Mesodermal cell (in vitro differentiated cells): ENCODE measurements around the gene PPP1R12C. TPM values are rescaled to one million over a fixed set of nuclear protein-coding genes. Genes with fewer than 3 reads are reported as not detected.
A peak's percentile ranks its signal among the peaks of the same experiment; 100 is the strongest.

Experiments used
- H3K27ac ChIP-seq: 2 replicates; pipeline ENCODE4 v1.7.0; 2013; ENCODE audit warnings: mild to moderate bottlenecking, low read depth, low read length, moderate library complexity; ENCODE audit not compliant: severe bottlenecking
- H3K36me3 ChIP-seq: 2 replicates; pipeline ENCODE4 v1.7.1; 2013; ENCODE audit warnings: mild to moderate bottlenecking, low read length, moderate library complexity; ENCODE audit not compliant: control insufficient read depth, insufficient read depth
- H3K4me1 ChIP-seq: one replicate; pipeline ENCODE4 v1.7.1; 2013; ENCODE audit warnings: mild to moderate bottlenecking, low read length; ENCODE audit not compliant: insufficient read depth, control insufficient read depth, poor library complexity, severe bottlenecking
- H3K4me3 ChIP-seq: 2 replicates; pipeline ENCODE4 v1.7.0; 2013; ENCODE audit warnings: low read length, control low read depth, mild to moderate bottlenecking; ENCODE audit not compliant: insufficient read depth, poor library complexity, severe bottlenecking; ENCODE audit errors: extremely low read depth
- H3K9me3 ChIP-seq: 2 replicates; pipeline ENCODE4 v1.7.1; 2013; ENCODE audit warnings: mild to moderate bottlenecking, low read length, moderate library complexity; ENCODE audit not compliant: control insufficient read depth
- WGBS, 2 experiments: methylation state at CpG; one replicate each; pipeline ENCODE4 v1.1.5; 2013; ENCODE audit warnings: missing lambda C conversion rate in 2 of 2; ENCODE audit not compliant: insufficient coverage in 2 of 2; 5-methylcytosine and 5-hydroxymethylcytosine counted together
- polyA plus RNA-seq, 2 experiments: library from polyadenylated mRNA; stranded (reverse); fragments of 50-300 nt; gene quantifications; one replicate each; pipeline ENCODE4 v1.2.3, GENCODE V29; 2013

Gene PPP1R12C
- 69.5 TPM for polyA plus RNA-seq (2013, experiment 1 of 2)
- 59.1 TPM for polyA plus RNA-seq (2013, experiment 2 of 2)

- Histone ChIP-seq H3K4me1 (peaks cover 35% of the 10 kb centered on the region), H3K9me3 (no peaks in the 10 kb centered on the region), H3K4me3 (peak within 1 kb of the TSS; percentile 82), H3K27ac (peak within 1 kb of the TSS; percentile 78), H3K36me3 (peaks cover 13% of the 10 kb centered on the region)
- WGBS, 2 experiments, result 1% methylated on average over 51 to 67 of the region's 97 CpGs
Measured at GRCh38 chr19:55116859-55117662, at the start of gene PPP1R12C. PPP1R12C (minus strand) TSS chr19:55117637; CDS start chr19:55117543, 94 bp downstream.

- H3K36me3 ChIP-seq, result no peaks in the 10 kb centered on the region
- WGBS, 2 experiments, result 0 to 1% methylated on average over 10 to 14 of the region's 33 CpGs
- H3K27ac ChIP-seq, result peak within 1 kb of the TSS; percentile 1
- no peaks in the 10 kb centered on the region for H3K9me3 ChIP-seq
- no peaks in the 10 kb centered on the region for H3K4me1 ChIP-seq
- H3K4me3 ChIP-seq, result peak within 1 kb of the TSS; percentile 53
Measured at GRCh38 chr19:55166530-55167268, 49.3 kb upstream of the PPP1R12C start, which contains the start of gene DNAAF3. DNAAF3 (minus strand) TSS chr19:55166613; CDS start chr19:55166413, 200 bp downstream.

- Histone ChIP-seq H3K36me3 (no peaks in the 10 kb centered on the region), H3K4me3 (peak overlapping the region; percentile 53), H3K9me3 (no peaks in the 10 kb centered on the region), H3K27ac (no peak overlapping the region), H3K4me1 (no peaks in the 10 kb centered on the region)
- WGBS, 2 experiments, result 4 to 5% methylated on average over 27 to 29 of the region's 34 CpGs
Measured at GRCh38 chr19:55165952-55166529, 48.6 kb upstream of the PPP1R12C start.

GRCh38 chr19:55161571-55162322 is 44.3 kb upstream of the PPP1R12C start:
- no peak overlapping the region for H3K4me3 ChIP-seq
- H3K27ac ChIP-seq, result no peak overlapping the region
- no peaks in the 10 kb centered on the region for H3K36me3 ChIP-seq
- peaks cover 17% of the 10 kb centered on the region for H3K4me1 ChIP-seq
- no peaks in the 10 kb centered on the region for H3K9me3 ChIP-seq
- WGBS, 2 experiments, result 91 to 93% methylated on average over 43 to 53 of the region's 61 CpGs

- H3K27ac ChIP-seq, result no peak overlapping the region
- 55 to 60% methylated on average over 29 to 32 of the region's 32 CpGs for WGBS, 2 experiments
- no peaks in the 10 kb centered on the region for H3K36me3 ChIP-seq
- peaks cover 17% of the 10 kb centered on the region for H3K4me1 ChIP-seq
- no peak overlapping the region for H3K4me3 ChIP-seq
- H3K9me3 ChIP-seq, result no peaks in the 10 kb centered on the region
Measured at GRCh38 chr19:55160986-55161365, 43.5 kb upstream of the PPP1R12C start.

- H3K4me1 ChIP-seq, result peaks cover 17% of the 10 kb centered on the region
- no peaks in the 10 kb centered on the region for H3K9me3 ChIP-seq
- H3K36me3 ChIP-seq, result no peaks in the 10 kb centered on the region
- no peak overlapping the region for H3K4me3 ChIP-seq
- no peak overlapping the region for H3K27ac ChIP-seq
- WGBS, 2 experiments, result 6 to 10% methylated on average over 15 to 22 of the region's 33 CpGs
Measured at GRCh38 chr19:55160128-55160985, 42.9 kb upstream of the PPP1R12C start.

- H3K4me3 ChIP-seq, result no peak overlapping the region
- H3K36me3 ChIP-seq, result no peaks in the 10 kb centered on the region
- no peaks in the 10 kb centered on the region for H3K9me3 ChIP-seq
- WGBS, 2 experiments, result 66 to 69% methylated on average over 13 to 18 of the region's 18 CpGs
- peak overlapping the region; percentile 33 for H3K27ac ChIP-seq
- peaks cover 17% of the 10 kb centered on the region for H3K4me1 ChIP-seq
Measured at GRCh38 chr19:55158848-55159749, 41.7 kb upstream of the PPP1R12C start.

- Histone ChIP-seq H3K4me1 (peaks cover 17% of the 10 kb centered on the region), H3K9me3 (no peaks in the 10 kb centered on the region), H3K4me3 (no peak overlapping the region), H3K36me3 (no peaks in the 10 kb centered on the region), H3K27ac (peak overlapping the region; percentile 33)
- WGBS, 2 experiments, result 89 to 94% methylated on average over 4 of the region's 4 CpGs
Measured at GRCh38 chr19:55158423-55158822, 41.0 kb upstream of the PPP1R12C start.
